ENCODE measurements around the gene NOL4L. TPM values are rescaled to one million over a fixed set of nuclear protein-coding genes. Genes with fewer than 3 reads are reported as not detected.
A peak's percentile ranks its signal among the peaks of the same experiment; 100 is the strongest.

Gene NOL4L
- total RNA-seq, 1 experiment from 2014 or later: 31.7 TPM

GRCh38 chr20:32544260-32544722, 40.8 kb downstream of the NOL4L start:
- Histone ChIP-seq H2AFZ (ENCODE audit: low read length) (no peak overlapping the region), H4K8ac (replicated peaks; ENCODE audit: insufficient read length, low read depth, low read length) (no peak overlapping the region), H3K27ac (ENCODE audit: insufficient read length, low read depth, low read length) (no peak overlapping the region), H3K4me2 (ENCODE audit: insufficient read depth, insufficient read length, low read length) (no peak overlapping the region), H4K20me1 (ENCODE audit: control insufficient read depth, insufficient read depth, insufficient read length) (no peaks in the 10 kb centered on the region), H2AK5ac (ENCODE audit: insufficient read length, low read length) (no peak overlapping the region), H4K5ac (ENCODE audit: insufficient read length, low read depth, low read length) (no peak overlapping the region), H4K91ac (ENCODE audit: insufficient read length, low read depth, low read length) (no peak overlapping the region), H3K4me1 (ENCODE audit: insufficient read depth, low read length) (no peaks in the 10 kb centered on the region), H3K23me2 (ENCODE audit: insufficient read length, low read depth, low read length, poor library complexity, severe bottlenecking) (no peaks in the 10 kb centered on the region), H3K4ac (ENCODE audit: low read depth, low read length) (no peak overlapping the region), H2BK12ac (ENCODE audit: insufficient read length, low read depth, low read length) (no peak overlapping the region), H3K18ac (ENCODE audit: insufficient read length, low read depth, low read length) (no peak overlapping the region), H3K79me2 (ENCODE audit: insufficient read depth, low read length) (no peaks in the 10 kb centered on the region), H3K79me1 (ENCODE audit: insufficient read depth, low read depth, low read length, poor library complexity, severe bottlenecking) (no peaks in the 10 kb centered on the region), H2BK120ac (ENCODE audit: low read depth, low read length, poor library complexity, severe bottlenecking) (no peak overlapping the region), H2BK20ac (ENCODE audit: low read depth, low read length, poor library complexity, severe bottlenecking) (no peak overlapping the region), H3K14ac (ENCODE audit: insufficient read depth, low read length) (peak overlapping the region; percentile 21; the same call in 1 of the 2 replicates), H3K9me3 (ENCODE audit: control insufficient read depth, low read depth, low read length) (no peaks in the 10 kb centered on the region), H3K56ac (ENCODE audit: insufficient read length, low read depth, low read length) (no peak overlapping the region), H3K9ac (ENCODE audit: extremely low read depth, insufficient read length, low read length) (no peak overlapping the region), H3K27me3 (ENCODE audit: insufficient read depth, low read length) (no peaks in the 10 kb centered on the region), H3T11ph (ENCODE audit: low read length) (no peak overlapping the region), H3K23ac (ENCODE audit: insufficient read length, low read depth, low read length) (no peak overlapping the region), H2BK5ac (ENCODE audit: insufficient read length, low read length) (no peak overlapping the region), H2BK15ac (ENCODE audit: low read depth, low read length) (no peak overlapping the region)
- H3K4me1 Mint-ChIP-seq: peaks cover 22 to 27% of the 10 kb centered on the region in 2 experiments
- no peak for TF ChIP-seq CTCF (conservative IDR thresholded peaks at IDR 0.05)
- no peak for DNase-seq
- no CpG with 5 or more reads among the region's 5 CpGs for WGBS (ENCODE audit: extremely low coverage, insufficient read length, low lambda C conversion rate)
- no peaks in the 10 kb centered on the region for H3K9me3 Mint-ChIP-seq
- peaks cover 42% of the 10 kb centered on the region for H3K27me3 Mint-ChIP-seq (ENCODE audit: low read depth)
- no peaks in the 10 kb centered on the region for H3K36me3 Mint-ChIP-seq (ENCODE audit: insufficient read depth in 1 of 3, low read depth in 3 of 3)
- no peak overlapping the region for H3K27ac Mint-ChIP-seq
- H3K4me3 Mint-ChIP-seq: no peak overlapping the region
